OCI-LY3 (cell line): Measurements from ENCODE around the gene KRTCAP2.
"Not testable (repeated sequence)": the region's sequence is repeated elsewhere in the genome, so short reads cannot be mapped to it uniquely, and the experiment has no call there.

Experiments
- H2AFZ ChIP-seq: fragments of 200-600, 300-600 bp; shearing (Covaris generic); 2 replicates; pipeline ENCODE4 v1.6.0; 2014; ENCODE audit warnings: antibody characterized with exemption, low read depth, low read length
- H3K27ac ChIP-seq: fragments of 200-600, 300-600 bp; sonication (generic); 2 replicates; pipeline ENCODE4 v1.5.1; 2014; ENCODE audit warnings: mild to moderate bottlenecking, low read length, moderate library complexity, mixed read lengths
- H3K27me3 ChIP-seq: fragments of 200-600, 300-600 bp; sonication (generic); 2 replicates; pipeline ENCODE4 v1.6.1; 2014; ENCODE audit warnings: low read depth, low read length, mixed read lengths
- H3K36me3 ChIP-seq: fragments of 200-600, 300-600 bp; sonication (generic); replicated peaks from 2 replicates; pipeline ENCODE3; 2014; ENCODE audit warnings: low read depth, low read length, mixed read lengths
- H3K4me1 ChIP-seq: fragments of 300-600, 200-600 bp; sonication (generic); 2 replicates; pipeline ENCODE4 v1.6.1; 2014; ENCODE audit warnings: low read length, mixed read lengths
- H3K4me2 ChIP-seq: fragments of 200-600, 300-600 bp; sonication (generic); 2 replicates; pipeline ENCODE4 v1.6.1; 2014; ENCODE audit warnings: low read length, mixed read lengths
- H3K4me3 ChIP-seq: fragments of 300-600, 200-600 bp; sonication (generic); 2 replicates; pipeline ENCODE4 v1.5.1; 2014; ENCODE audit warnings: antibody characterized with exemption, mild to moderate bottlenecking, low read length, moderate library complexity
- H3K79me2 ChIP-seq: fragments of 300-600, 200-600 bp; shearing (Covaris generic); 2 replicates; pipeline ENCODE4 v1.6.1; 2014; ENCODE audit warnings: mild to moderate bottlenecking, low read length, mixed read lengths
- H3K9ac ChIP-seq: fragments of 300-600, 200-600 bp; shearing (Covaris generic); 2 replicates; pipeline ENCODE4 v1.6.0; 2014; ENCODE audit warnings: mild to moderate bottlenecking, low read length, moderate library complexity
- H3K9me3 ChIP-seq: fragments of 200-600, 300-600 bp; shearing (Covaris generic); 2 replicates; pipeline ENCODE4 v1.6.1; 2014; ENCODE audit warnings: low read length, mixed read lengths; ENCODE audit not compliant: insufficient read depth
- H4K20me1 ChIP-seq: fragments of 200-600, 300-600 bp; sonication (generic); 2 replicates; pipeline ENCODE4 v1.6.1; 2016; ENCODE audit warnings: low read length, mixed read lengths; ENCODE audit not compliant: insufficient read depth
- CTCF ChIP-seq: fragments of 200-600, 300-600 bp; sonication (generic); IDR thresholded peaks from 2 replicates; pipeline ENCODE4 v1.5.1; 2014; ENCODE audit warnings: antibody characterized with exemption, low read length, low read depth
- EZH2phosphoT487 ChIP-seq: fragments of 200-600 bp; shearing (Covaris generic); IDR thresholded peaks from 2 replicates; pipeline ENCODE4 v1.6.1; 2018; ENCODE audit warnings: antibody characterized with exemption, mixed run types, low read depth

KRTCAP2 gene

GRCh38 chr1:155191904-155192303 lies 18.8 kb upstream of the KRTCAP2 start:
- Histone ChIP-seq H3K27ac (no peak overlapping the region), H3K4me1 (peaks cover 24% of the 10 kb centered on the region), H3K36me3 (no peaks in the 10 kb centered on the region), H2AFZ (no peak overlapping the region), H4K20me1 (no peaks in the 10 kb centered on the region), H3K79me2 (no peaks in the 10 kb centered on the region), H3K9ac (no peak overlapping the region), H3K4me2 (no peak overlapping the region), H3K9me3 (no peaks in the 10 kb centered on the region), H3K27me3 (no peaks in the 10 kb centered on the region), H3K4me3 (no peak overlapping the region)
- no peak for TF ChIP-seq EZH2phosphoT487
- no peak for TF ChIP-seq CTCF

- not testable (repeated sequence) for H3K9me3 ChIP-seq, H4K20me1 ChIP-seq, H3K79me2 ChIP-seq, H3K27ac ChIP-seq, H3K36me3 ChIP-seq, H3K4me2 ChIP-seq, H3K4me3 ChIP-seq, H3K27me3 ChIP-seq, H3K9ac ChIP-seq, H2AFZ ChIP-seq
- H3K4me1 ChIP-seq: peaks cover 32% of the 10 kb centered on the region
Measured at GRCh38 chr1:155189926-155190325, 16.8 kb upstream of the KRTCAP2 start.

- no peak overlapping the region for H3K27ac ChIP-seq
- no peaks in the 10 kb centered on the region for H3K9me3 ChIP-seq
- H3K9ac ChIP-seq: no peak overlapping the region
- H3K36me3 ChIP-seq: peaks cover 2% of the 10 kb centered on the region
- no peaks in the 10 kb centered on the region for H4K20me1 ChIP-seq
- TF ChIP-seq EZH2phosphoT487: no peak
- TF ChIP-seq CTCF: no peak
- no peak overlapping the region for H2AFZ ChIP-seq
- no peaks in the 10 kb centered on the region for H3K27me3 ChIP-seq
- peaks cover 29% of the 10 kb centered on the region for H3K4me1 ChIP-seq
- H3K4me3 ChIP-seq: no peak overlapping the region
- H3K4me2 ChIP-seq: no peak overlapping the region
- H3K79me2 ChIP-seq: no peaks in the 10 kb centered on the region
Measured at GRCh38 chr1:155188268-155188667, 15.2 kb upstream of the KRTCAP2 start.

GRCh38 chr1:155187456-155187891 lies 14.4 kb upstream of the KRTCAP2 start:
- Histone ChIP-seq H3K9me3 (no peaks in the 10 kb centered on the region), H3K27me3 (no peaks in the 10 kb centered on the region), H3K79me2 (no peaks in the 10 kb centered on the region), H2AFZ (no peak overlapping the region), H3K36me3 (peaks cover 2% of the 10 kb centered on the region), H3K4me2 (no peak overlapping the region), H3K4me1 (peaks cover 22% of the 10 kb centered on the region), H3K4me3 (no peak overlapping the region), H4K20me1 (no peaks in the 10 kb centered on the region), H3K27ac (no peak overlapping the region), H3K9ac (no peak overlapping the region)
- TF ChIP-seq EZH2phosphoT487 (no peak), CTCF (no peak)
